ENCODE data around the gene COX17.

The COX17 gene

DNA sequence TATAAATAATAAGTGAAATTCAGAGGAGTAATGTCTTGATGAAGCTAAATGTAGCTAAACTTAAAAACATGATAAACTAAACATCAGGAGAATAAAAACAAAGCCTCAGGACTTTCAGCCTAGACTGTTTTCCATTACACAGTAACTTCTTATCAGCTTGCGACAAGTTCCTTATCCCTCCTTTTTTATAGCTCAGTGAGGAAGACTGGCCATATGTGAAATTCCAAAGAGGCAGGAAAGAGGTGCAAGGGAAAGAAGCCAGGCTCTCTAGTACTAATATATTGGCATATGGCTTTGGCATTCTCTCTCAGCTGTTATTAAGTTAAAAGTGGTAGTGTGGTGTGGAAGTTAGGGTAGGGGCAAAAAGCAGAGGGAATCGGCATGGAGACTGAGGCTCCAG is 4.4 kb downstream of the COX17 start:
- no peak for DNase-seq

GRCh38 chr3:119669906-119670570 is 7.2 kb downstream of the COX17 start:
- no peak for DNase-seq

- no peak for DNase-seq
These were observed 11.1 kb downstream of the COX17 start for GRCh38 chr3:119665954-119666559.

DNA sequence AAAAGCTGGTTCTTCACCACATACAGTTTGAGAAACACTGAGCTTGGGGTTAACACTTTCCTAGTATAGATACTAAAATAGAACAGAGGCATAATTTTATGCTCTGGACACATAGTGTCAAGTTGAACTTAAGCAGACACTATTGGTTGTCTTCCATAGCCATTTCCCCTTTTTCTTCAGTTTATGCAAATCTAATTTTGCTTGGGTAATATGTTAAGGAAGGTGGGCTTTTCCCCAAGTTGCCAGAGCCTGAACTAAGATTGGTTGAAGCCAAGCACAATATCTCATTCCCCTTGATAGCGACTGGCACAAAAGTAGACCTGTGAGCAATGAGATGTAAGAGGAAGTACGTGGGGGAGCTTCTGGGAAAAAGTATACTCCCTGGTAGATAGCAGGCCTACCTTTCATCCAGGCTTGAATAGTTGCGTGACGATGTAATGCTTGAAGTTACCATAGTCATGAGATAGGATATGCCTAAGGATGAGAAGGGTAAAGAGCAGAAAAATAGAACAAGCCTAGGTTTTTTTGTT is 12.3 kb downstream of the COX17 start:
- DNase-seq = no peak

DNA sequence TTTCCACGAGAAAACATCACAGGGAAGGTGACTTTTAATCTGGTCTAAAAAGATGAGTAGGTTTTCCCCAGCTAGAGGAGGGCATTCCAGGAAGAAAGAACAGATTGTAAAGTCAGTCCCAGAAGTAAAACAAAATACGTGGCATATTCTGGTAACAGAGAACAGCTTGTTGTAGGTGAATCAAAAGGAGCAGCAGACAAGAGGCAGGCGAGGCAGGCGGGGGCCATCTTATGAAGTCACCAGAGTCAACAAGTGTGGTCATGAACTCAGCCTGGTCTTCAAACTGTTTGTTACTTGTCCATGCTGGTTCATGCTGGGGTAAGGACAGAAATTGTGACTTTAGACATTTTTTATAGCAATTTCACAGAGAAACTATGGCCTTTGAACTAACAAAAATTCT is 12.8 kb downstream of the COX17 start:
- DNase-seq = no peak

DNA sequence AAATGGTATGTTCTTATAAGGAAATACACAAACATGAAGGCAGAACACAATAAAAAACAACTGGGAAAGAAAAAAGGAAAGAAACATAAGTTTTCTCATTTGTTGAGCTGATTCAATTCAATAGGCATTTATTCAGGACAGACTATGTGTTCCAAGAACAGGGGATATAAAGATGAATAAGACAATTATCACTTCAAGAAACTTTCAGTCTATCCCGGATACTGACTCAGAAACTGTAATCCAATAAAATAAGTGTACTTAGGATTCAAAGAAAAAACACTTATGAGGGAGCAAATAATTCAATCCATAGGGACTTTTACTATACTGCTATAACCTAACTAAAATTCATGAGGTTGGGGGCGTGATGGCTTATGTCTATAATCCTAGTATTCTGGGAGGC is 13.3 kb downstream of the COX17 start:
- DNase-seq = no peak

DNA sequence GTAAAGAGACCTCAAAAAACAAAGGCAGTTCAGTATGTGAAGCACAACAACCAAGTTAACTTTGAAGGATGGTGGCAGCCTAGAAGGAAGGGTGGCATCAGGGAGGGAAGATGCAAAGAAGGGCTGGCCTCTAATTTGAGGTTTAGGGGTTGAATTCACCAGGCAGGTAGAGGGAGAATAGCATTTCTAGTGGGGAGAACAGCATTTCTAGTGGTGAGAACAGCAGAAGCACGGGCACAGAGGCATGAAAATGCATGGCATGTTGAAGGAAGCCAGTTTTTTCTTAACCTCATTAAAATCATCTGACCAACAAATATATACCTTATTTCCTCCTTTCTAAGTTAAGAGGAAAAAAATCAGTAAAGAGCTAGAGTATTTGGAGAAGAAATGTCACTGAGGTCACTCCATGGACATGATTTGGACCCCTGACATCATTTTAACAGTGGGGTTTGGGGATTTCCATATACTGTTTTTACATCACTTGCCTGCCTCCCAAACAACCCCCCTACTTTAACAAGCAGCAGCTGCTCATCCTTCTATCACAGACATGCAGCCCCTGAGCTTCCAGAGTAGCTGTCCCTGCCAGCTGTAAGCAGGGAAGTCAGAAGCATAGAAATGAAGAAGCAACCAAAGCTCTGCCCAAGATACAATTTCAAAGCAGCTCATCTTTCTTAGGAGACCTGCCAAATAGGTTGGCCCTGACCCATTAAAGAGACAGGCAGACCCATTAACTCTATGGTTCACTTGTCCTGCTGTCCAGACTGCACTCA is 14.4 kb downstream of the COX17 start:
- DNase-seq = peak; percentile 54

GRCh38 chr3:119660474-119661440 is 16.4 kb downstream of the COX17 start, which contains the start of gene POPDC2:
Gene POPDC2, minus strand, starts transcription at chr3:119660589. Its CDS starts 166 bp downstream, at chr3:119660423.
- no peak for DNase-seq

GRCh38 chr3:119659606-119660291 is 17.5 kb downstream of the COX17 start:
- no peak for DNase-seq

GRCh38 chr3:119658994-119659393 is 18.2 kb downstream of the COX17 start:
- no peak for DNase-seq

GRCh38 chr3:119657887-119658702 is 19.1 kb downstream of the COX17 start:
- no peak for DNase-seq

GRCh38 chr3:119653876-119654275 is 23.3 kb downstream of the COX17 start:
- no peak for DNase-seq

DNA sequence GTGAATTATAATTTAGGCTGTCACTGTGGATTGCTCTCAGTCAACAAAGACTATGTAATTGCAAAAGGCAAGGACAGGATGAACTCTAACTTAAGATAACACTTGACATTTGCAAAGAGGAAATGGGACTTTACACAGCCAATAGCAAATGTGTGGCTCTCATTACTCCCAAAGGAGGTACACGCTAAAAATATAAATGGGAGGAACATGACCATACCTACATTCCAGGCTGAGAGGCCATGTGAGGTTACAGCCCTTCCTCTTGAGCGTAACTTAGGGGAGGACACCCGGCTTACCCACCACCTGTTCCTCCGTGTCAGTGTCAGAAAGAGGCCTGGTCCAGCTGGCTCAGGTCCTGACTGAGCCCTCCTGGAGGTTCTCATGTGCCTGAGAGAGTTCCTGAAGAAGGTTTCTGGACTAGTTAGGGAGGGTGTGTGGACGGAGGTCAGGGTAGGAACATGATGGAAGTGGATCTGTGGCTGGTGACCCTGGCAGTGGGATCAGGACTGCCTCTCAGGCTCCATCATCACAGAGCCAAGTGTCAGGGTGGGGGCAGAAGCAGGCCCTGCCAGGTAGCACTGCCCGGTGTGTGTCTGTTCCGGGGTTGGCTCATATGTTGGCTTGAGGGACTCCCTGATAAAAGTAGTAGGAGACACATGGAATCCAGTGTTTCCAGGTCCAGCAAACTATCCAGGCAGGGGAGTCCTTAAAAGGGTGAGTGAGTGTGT is 24.7 kb downstream of the COX17 start:
- no peak for DNase-seq

GRCh38 chr3:119649761-119650160 is 27.4 kb downstream of the COX17 start:
- DNase-seq = no peak

- DNase-seq = no peak
These were observed 29.2 kb downstream of the COX17 start for GRCh38 chr3:119647843-119648575.

- no peak for DNase-seq
These were observed 30.0 kb downstream of the COX17 start for GRCh38 chr3:119647171-119647570.

- DNase-seq = no peak
These were observed 31.4 kb downstream of the COX17 start for GRCh38 chr3:119645813-119646212.

- DNase-seq = no peak
These were observed 32.7 kb downstream of the COX17 start for GRCh38 chr3:119644481-119644880.

- DNase-seq = no peak
These were observed 33.7 kb downstream of the COX17 start for GRCh38 chr3:119643528-119643927.
